Aorta (tissue), 5 donors: ENCODE measurements around the gene PGP. TPM values are rescaled to one million over a fixed set of nuclear protein-coding genes. Genes with fewer than 3 reads are reported as not detected.

Experiments used
- ATAC-seq: fragments of 200-7000 bp; cut with Tn5 transposase; one replicate; pipeline ENCODE4 v1.9.1; 2022; ENCODE audit warnings: moderate library complexity; ENCODE audit not compliant: low FRiP score
- DNase-seq, 2 donors: peaks; one replicate each; pipeline ENCODE4 v3.0.0-alpha.2; 2020
- H3K27ac ChIP-seq, 2 donors: one replicate each; pipeline ENCODE4 v1.5.1; 2013; ENCODE audit warnings: low read length in 2 of 2, mild to moderate bottlenecking in 2 of 2, moderate library complexity in 2 of 2, control low read depth in 1 of 2, inconsistent platforms in 1 of 2, low read depth in 1 of 2
- H3K27me3 ChIP-seq, 2 donors: one replicate each; pipeline ENCODE4 v1.6.1; 2013; ENCODE audit warnings: control low read depth in 1 of 2, low read length in 1 of 2, mild to moderate bottlenecking in 1 of 2, moderate library complexity in 1 of 2; ENCODE audit not compliant: insufficient read depth in 2 of 2, control insufficient read depth in 1 of 2
- H3K36me3 ChIP-seq, 2 donors: one replicate each; pipeline ENCODE4 v1.6.1; 2013; ENCODE audit warnings: control low read depth in 1 of 2, low read length in 1 of 2, mild to moderate bottlenecking in 1 of 2; ENCODE audit not compliant: insufficient read depth in 2 of 2, control insufficient read depth in 1 of 2
- H3K4me1 ChIP-seq, 2 donors: one replicate each; pipeline ENCODE4 v1.6.1; 2013; ENCODE audit warnings: low read length in 2 of 2, control low read depth in 1 of 2, mild to moderate bottlenecking in 1 of 2, moderate library complexity in 1 of 2; ENCODE audit not compliant: insufficient read depth in 2 of 2, control insufficient read depth in 1 of 2
- H3K4me3 ChIP-seq, 2 donors: one replicate each; pipeline ENCODE4 v1.5.1; 2013; ENCODE audit warnings: low read length in 2 of 2, control low read depth in 1 of 2, mild to moderate bottlenecking in 1 of 2
- H3K9me3 ChIP-seq: one replicate; pipeline ENCODE4 v1.6.1; 2013; ENCODE audit warnings: mild to moderate bottlenecking, low read length; ENCODE audit not compliant: control insufficient read depth
- WGBS, 2 donors: extraction: QIAGEN DNeasy Blood & Tissue Kit; methylation state at CpG; one replicate each; pipeline ENCODE4 v1.1.7; 2013; 5-methylcytosine and 5-hydroxymethylcytosine counted together
- intact Hi-C, 2 donors: fragments of 100-400 bp; cut with DNase I; formaldehyde crosslinking; loops; one replicate each; pipeline versions ENCODE4 v1.14.2 to v1.15.0; 2022
- polyA plus RNA-seq, 2 donors: library from polyadenylated mRNA; stranded (reverse); fragments of 200-250 nt; gene quantifications; one replicate each; pipeline ENCODE4 v1.2.3, GENCODE V29; 2013
- total RNA-seq, 2 donors: library from RNA; stranded (reverse); fragmentation: NEBNext Ultra II Directional; extraction: Animal tissue kit (Norgen Biotek cat#: 25700); gene quantifications; one replicate each; pipeline ENCODE4 v1.2.1, GENCODE V29; 2021
- donor health status: healthy with polysubstance abuse.
- donor health status: Bipolar disorder and iron deficiency.
- donor health status: DM: no; HTN: no; CAD: no.
- donor health status: DM: no; HTN: no; CAD: no.
- donor health status: DM: yes; HTN: yes; CAD: no.

PGP gene
- total and polyA plus RNA-seq, 4 donors: 7.3 to 15.4 (median 9.0) TPM

- Histone ChIP-seq H3K27ac (no peak overlapping the region), H3K27me3 (no peaks in the 10 kb centered on the region), H3K36me3 (peaks cover 0 to 7% of the 10 kb centered on the region in 2 donors), H3K4me1 (no peaks in the 10 kb centered on the region), H3K9me3 (no peaks in the 10 kb centered on the region), H3K4me3 (no peak overlapping the region)
- no peak for ATAC-seq
- intact Hi-C loops: no loop called here
- WGBS, 2 donors: 92 to 97% methylated on average over 18 of the region's 18 CpGs
- no peak for DNase-seq
Measured at GRCh38 chr16:2234813-2235170, 20.2 kb upstream of the PGP start.

GRCh38 chr16:2233872-2234812, 19.5 kb upstream of the PGP start:
- no peak overlapping the region for H3K4me3 ChIP-seq
- H3K4me1 ChIP-seq: no peaks in the 10 kb centered on the region
- peaks cover 0 to 13% of the 10 kb centered on the region in 2 donors for H3K36me3 ChIP-seq
- ATAC-seq (no peak), DNase-seq (no peak)
- no peaks in the 10 kb centered on the region for H3K27me3 ChIP-seq
- no peak overlapping the region for H3K27ac ChIP-seq
- 95 to 97% methylated on average over 45 to 51 of the region's 51 CpGs for WGBS, 2 donors
- intact Hi-C loops: no loop called here
- H3K9me3 ChIP-seq: no peaks in the 10 kb centered on the region

DNA sequence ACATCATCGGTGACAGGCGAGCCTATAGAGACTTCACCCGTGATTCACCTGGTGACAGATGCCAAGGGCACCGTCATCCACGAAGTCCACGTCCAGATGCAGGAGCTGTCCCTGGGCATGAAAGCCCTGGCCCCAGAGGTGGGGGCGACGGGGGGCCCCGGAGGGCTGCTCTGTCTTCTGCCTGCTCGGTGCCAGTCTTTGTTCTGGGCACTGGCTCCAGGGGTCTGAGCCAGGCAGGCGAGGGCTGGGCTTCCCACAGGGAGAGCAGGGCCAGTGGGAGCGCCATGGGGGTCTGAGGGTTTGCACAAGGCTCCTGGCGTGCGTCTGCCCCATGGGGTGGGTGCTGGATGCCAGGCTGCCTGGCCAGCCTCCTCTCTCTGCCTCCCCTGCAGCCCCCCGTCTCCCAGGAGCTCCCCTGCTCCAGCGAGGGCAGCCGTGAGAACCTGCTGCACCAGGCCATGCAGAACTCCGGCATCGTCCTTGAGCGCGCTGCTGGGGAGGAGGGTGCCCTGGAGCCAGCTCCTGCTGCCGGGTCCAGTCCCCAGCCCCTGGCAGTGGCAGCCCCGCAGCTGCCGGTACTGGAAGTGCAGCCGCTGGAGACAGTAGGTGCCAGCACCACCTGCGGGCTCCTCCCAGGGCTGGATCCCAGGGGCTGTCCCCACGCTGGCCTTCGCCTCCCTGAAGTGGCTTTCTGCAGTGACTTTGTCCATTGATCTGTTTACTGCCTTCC, 18.6 kb upstream of the PGP start:
- Histone ChIP-seq H3K27me3 (no peaks in the 10 kb centered on the region), H3K9me3 (no peaks in the 10 kb centered on the region), H3K4me1 (no peaks in the 10 kb centered on the region), H3K27ac (no peak overlapping the region), H3K4me3 (no peak overlapping the region), H3K36me3 (peaks cover 0 to 14% of the 10 kb centered on the region in 2 donors)
- DNase-seq (no peak), ATAC-seq (no peak)
- WGBS, 2 donors: 91% methylated on average over 28 of the region's 28 CpGs
- intact Hi-C loops: no loop called here

- 89 to 93% methylated on average over 36 to 41 of the region's 41 CpGs for WGBS, 2 donors
- intact Hi-C loops: no loop called here
Measured at GRCh38 chr16:2232094-2232990, 17.7 kb upstream of the PGP start.

DNA sequence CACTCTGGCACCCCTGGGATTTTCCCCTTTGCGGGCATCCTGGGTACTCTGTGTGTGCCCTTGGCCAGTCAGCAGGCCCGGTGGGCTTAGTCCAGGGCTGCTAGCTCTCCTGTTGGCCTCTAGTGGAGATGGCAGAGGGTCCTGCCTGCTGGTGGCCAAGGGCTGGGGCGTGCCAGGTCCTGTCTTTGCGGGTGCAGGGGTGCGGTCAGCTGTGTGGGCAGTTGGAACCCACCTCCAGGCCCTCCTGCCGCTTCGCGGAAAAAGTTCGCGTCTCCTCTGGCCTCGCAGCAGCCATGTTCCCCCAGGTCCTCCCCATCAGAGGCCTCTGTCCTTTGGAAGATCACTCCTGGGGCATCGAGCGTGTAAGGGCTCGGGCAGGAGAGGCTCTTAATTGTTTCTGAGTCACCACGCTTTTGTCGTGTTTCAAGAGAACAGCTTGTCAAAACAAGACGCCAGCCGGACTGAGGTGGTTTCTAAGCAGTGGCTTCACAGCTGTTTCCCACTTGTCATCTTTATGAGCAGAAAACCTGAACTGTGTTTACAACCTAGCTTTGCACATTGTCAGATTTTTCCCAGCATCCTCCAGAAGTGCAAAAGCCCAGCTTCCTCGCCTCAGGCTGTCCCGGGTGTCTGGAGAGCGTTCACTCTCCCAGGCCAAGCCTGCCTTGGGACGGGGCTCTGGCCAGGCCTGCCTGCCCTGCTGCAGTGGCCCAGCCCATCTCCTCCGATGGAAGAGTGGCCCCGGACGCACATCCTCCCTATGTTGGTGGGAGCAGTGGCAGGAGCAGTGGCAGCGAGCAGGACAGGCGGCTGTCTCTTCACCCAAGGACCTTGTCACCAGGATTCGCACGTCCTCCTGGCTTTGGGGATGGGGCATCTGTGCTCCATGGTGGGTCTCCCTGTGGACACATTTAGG, 16.6 kb upstream of the PGP start:
- Histone ChIP-seq H3K27ac (no peak overlapping the region), H3K4me1 (no peaks in the 10 kb centered on the region), H3K4me3 (no peak overlapping the region), H3K27me3 (no peaks in the 10 kb centered on the region), H3K9me3 (no peaks in the 10 kb centered on the region), H3K36me3 (peaks cover 0 to 14% of the 10 kb centered on the region in 2 donors)
- DNase-seq (no peak), ATAC-seq (no peak)
- intact Hi-C loops: no loop called here
- WGBS, 2 donors: 84 to 86% methylated on average over 29 of the region's 29 CpGs

More at GRCh38 chr16:2232094-2232990, 17.7 kb upstream of the PGP start:
- H3K4me3 ChIP-seq: no peak overlapping the region
- H3K27me3 ChIP-seq: no peaks in the 10 kb centered on the region
- no peaks in the 10 kb centered on the region for H3K9me3 ChIP-seq
- no peaks in the 10 kb centered on the region for H3K4me1 ChIP-seq
- peaks cover 0 to 14% of the 10 kb centered on the region in 2 donors for H3K36me3 ChIP-seq
- ATAC-seq (no peak), DNase-seq (no peak)
- no peak overlapping the region for H3K27ac ChIP-seq

DNA sequence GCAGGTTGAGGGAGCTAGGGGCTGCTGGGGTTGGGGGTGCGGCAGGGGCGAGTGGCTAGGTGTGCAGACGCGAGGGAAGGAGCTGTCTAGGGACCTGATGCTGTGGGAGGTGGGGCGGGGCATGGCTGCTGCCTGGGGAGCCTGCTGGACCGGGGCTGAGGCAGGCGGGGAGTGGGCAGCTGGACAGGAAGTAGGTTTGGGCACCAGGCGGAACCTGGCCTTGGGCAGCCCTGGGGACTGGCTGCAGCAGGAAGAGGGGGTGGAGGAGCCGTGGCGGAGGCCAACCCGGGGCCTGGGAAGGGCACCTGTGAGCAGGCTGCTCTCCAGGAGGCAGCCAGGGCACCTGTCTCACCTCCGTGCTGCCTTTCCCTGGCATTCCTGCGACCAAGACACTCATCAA, 15.7 kb upstream of the PGP start:
- Histone ChIP-seq H3K4me1 (no peaks in the 10 kb centered on the region), H3K36me3 (peaks cover 0 to 14% of the 10 kb centered on the region in 2 donors), H3K9me3 (no peaks in the 10 kb centered on the region), H3K4me3 (no peak overlapping the region), H3K27me3 (no peaks in the 10 kb centered on the region), H3K27ac (no peak overlapping the region)
- intact Hi-C loops: no loop called here
- no peak for ATAC-seq
- DNase-seq: no peak
- WGBS, 2 donors: 89 to 93% methylated on average over 13 of the region's 13 CpGs

DNA sequence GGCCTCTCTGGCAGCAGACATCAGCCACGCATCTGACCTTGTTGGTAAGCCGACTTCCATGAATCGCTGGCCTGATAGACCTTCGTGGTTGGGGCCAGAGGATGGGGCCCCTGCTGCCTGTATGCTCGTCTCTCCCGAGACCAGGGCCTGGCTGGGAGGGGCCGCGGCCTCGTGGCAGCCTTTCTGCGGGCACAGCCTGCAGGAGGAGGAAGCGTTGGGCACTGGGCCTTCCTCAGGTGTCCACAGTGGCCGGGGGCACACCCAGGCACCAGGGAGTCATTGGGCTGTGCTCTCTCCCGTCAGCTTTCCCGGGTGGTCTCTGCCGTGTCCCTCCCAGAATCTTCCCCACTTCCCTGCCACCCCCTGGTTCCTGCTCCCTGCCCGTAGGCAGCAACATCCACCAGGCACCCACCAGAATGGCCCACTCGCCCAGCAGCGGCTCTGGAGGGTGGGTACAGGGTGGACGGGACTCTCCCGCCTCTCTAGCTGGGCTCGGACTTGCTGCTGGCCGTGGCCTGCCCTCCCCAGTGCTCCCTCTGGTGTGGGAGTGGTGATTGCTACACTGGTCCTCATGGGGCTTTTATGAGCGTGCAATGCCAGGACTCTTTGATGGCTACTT, 15.1 kb upstream of the PGP start:
- no peak overlapping the region for H3K27ac ChIP-seq
- WGBS, 2 donors: 87 to 91% methylated on average over 21 to 23 of the region's 23 CpGs
- no peaks in the 10 kb centered on the region for H3K27me3 ChIP-seq
- H3K4me3 ChIP-seq: no peak overlapping the region
- no peak for DNase-seq
- H3K9me3 ChIP-seq: no peaks in the 10 kb centered on the region
- no peak for ATAC-seq
- H3K4me1 ChIP-seq: no peaks in the 10 kb centered on the region
- intact Hi-C loops: no loop called here
- H3K36me3 ChIP-seq: peaks cover 0 to 11% of the 10 kb centered on the region in 2 donors
